Measurements from ENCODE around the gene MN1. TPM values are rescaled to one million over a fixed set of nuclear protein-coding genes. Genes with fewer than 3 reads are reported as not detected.

Gene MN1
- polyA plus RNA-seq, 3 donors, result 7.8 to 13.7 (median 9.8) TPM

DNA sequence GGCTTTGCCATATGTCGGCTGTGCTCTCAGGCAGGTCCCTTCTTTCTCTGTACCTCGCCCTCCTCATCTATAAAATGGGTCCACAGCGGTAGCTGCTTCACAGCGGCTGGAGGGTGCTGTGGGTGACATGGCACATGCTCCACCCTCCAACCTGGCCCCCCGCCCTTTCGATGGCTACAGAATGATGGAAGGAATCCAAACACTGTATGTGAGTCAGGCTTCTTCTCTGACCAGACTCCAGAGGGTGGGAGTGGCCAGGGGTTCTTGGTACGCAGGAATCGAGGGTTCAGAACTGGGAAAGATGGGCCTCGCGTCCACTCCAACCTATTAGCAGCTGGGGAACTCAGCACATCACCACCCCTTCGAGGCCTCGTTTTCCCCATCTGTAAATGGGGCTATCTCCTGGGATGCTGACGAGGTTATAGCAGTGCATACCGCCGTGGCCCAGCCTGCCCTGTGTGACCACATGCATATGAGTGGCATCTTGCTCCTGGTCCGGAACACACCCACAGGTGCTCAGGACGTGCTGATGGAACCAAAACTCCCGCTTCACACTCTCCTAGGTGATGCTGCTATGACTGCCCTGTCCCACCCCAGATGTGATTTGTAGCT, 26.4 kb downstream of the MN1 start:
- no peak for DNase-seq (ENCODE audit: extremely low read depth in 1 of 11, low read depth in 9 of 11, low spot score in 4 of 11)

DNA sequence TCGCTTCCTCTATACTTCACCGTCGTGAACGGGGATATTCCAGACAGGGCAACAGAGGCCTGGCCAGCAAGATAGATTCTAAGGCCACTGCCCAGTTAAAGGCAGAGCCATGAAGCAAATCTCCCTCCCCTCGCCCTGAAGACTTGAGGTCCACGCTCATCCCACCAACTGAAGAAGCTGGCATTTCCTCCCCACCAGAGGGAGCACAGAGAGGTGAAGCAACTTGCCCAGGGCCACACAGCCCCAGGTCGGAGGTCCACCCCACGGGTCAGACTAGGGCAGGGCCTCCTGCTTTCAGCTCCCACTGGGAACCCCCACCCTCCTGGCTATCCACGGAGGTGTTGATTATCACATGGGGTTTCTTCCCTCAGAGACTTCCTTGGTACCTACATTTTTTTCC, 27.4 kb downstream of the MN1 start:
- no peak for DNase-seq (ENCODE audit: extremely low read depth in 1 of 11, low read depth in 9 of 11, low spot score in 4 of 11)

DNA sequence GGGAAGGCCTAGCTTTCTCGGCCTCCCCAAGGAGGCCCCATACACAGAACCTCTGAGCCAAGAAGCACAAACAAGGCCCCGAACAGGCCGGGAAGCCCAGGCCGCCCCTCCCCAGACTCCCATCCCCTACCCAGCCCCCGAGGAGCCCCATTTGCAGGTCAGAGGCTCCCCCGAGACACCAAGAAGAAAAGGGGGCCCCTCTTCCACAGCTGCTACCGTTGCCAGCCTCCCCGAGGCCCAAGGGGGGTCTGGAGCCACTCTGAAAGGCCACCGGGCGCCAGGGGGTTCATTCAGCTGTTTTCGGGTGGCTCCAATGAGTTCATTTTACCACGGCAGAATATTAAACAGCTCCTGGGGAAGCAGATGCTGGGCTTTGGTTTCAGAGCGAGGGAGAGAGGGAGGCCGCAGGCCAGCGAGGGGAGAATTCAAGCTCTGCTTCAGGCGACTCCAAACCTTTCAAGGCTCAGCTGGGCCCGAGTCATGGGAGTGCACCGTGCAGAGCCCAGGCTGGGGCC, 28.5 kb downstream of the MN1 start:
- no peak for DNase-seq (ENCODE audit: extremely low read depth in 1 of 11, low read depth in 9 of 11, low spot score in 4 of 11)

DNA sequence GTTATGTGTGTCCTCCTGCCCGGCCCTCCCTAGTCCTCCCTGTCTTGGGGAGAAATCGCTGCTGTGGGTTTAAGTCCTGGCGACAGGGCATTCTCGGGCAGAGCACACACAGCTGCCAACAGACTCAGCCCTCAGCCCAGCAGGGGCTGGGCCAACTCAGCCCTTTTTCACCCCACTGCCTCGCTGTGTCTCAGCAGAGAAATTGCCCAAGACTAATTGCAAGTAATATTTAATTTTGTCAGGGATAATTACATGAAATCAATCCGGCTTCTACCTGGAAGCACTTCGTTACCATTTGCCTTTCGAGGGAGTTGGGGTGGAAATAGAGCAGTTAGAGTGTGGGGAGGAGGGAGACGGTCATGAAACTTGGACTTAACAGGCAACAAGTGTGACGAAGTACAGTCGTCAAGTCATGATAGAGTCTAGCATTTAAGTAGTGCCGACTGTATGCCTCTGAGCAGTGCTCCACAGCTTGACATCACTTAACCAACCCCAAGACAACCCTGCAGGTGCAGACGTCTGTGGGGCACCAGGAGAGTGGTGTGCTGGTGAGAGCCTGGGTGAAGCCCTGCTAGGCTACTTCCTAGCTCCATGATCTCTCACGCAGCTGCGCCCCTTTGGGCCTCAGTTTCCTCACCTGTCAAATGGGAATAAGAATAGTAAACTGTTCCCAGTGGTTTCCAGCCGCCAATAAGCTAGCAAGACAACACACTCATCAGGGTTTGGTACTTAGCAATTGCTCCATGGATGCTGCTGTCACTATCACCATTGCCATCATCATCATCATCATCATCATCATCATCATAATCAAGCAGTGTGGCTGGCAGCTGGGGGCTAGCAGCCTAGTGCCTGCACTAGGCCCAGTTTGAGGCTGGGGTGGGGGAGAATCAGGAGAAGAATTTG, 29.2 kb downstream of the MN1 start:
- no peak for DNase-seq (ENCODE audit: extremely low read depth in 1 of 11, low read depth in 9 of 11, low spot score in 4 of 11)

DNA sequence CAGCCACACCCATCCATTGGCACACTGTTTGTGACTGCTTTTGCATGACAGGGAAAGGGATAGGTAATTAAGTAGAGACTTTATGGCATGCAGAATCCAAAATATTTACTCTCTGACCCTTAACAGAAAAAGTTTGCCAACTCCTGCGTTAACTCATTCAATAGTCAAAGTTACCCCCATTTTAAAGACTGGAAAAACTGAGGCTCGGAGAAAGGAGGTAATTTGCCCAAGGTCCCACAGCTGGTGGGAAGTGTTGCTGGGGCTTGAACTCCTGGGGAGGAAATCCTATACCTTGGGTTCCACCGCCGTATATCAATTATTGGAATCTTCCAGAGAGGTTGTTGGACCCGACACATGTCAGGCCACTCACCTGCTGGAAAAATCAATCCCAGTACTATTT, 29.9 kb downstream of the MN1 start:
- no peak for DNase-seq (ENCODE audit: extremely low read depth in 1 of 11, low read depth in 9 of 11, low spot score in 4 of 11)

DNA sequence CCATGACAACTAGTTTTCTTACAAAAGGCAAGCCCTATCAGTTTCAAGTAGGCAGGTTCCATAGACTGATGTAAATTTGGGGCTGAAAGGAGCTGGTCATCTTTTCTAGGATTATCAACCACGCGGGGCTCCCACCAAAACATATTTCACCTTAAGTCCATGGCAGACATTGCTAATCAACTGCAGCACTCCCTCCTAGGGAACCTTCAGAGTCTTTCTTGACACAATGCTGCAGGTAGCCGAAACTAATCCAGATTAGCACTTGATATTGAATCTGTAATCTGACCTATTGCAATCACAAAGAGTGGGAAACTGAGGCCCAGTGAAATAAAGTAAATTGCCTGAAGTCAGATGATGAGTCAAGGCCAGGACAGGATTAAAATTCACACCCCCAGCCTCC, 32.5 kb downstream of the MN1 start:
- DNase-seq (ENCODE audit: extremely low read depth in 1 of 11, low read depth in 9 of 11, low spot score in 4 of 11), result no peak

DNA sequence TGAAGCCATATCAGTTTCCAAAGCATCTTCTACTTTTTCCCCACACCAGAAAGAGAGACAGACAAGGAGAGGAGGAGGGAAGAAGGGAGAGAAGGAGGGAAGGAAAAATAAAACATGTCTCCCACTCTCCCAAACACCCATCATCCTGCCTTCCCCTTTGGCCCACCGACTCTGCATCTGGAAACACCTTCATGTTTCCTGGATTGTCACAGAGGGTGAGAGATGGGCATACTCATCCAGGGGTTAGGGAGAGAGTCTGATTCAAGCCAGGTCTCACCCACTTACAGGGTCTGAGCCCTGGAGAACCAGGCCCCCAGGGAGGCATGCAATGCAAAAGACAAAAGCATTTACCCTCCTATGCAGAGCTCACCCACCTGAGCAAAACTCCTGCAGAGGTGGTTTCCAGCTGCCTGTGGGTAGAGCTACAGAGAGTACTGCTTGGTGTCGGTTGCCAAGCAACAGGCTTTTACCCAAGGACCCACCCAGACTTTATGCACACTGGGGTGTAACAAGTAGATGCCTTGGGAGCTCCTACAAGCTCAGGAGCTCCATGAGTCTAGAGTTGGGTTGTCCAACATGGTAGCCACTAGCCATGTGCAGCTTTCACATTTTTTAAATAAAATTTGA, 33.4 kb downstream of the MN1 start:
- DNase-seq (ENCODE audit: extremely low read depth in 1 of 11, low read depth in 9 of 11, low spot score in 4 of 11), result no peak

DNA sequence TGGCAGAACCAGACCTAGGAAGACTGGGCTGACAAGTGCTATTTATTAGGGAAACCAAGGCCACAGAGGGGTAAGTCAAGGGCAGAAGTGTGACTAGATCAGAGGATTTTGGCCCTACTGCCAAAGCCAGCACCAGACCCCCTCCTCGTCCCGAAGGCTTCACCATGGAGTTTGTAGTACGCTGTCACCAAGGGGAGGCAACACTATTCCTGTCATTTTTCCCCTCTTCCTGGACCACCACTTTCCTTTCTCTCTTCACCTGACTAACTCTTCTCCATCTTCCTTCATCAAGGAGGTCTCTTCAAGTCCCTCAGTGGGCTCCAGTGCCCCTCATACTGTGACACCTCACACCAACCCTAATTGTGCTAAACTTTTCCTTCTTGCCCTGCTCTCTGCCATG, 34.9 kb downstream of the MN1 start:
- no peak for DNase-seq (ENCODE audit: extremely low read depth in 1 of 11, low read depth in 9 of 11, low spot score in 4 of 11)

DNA sequence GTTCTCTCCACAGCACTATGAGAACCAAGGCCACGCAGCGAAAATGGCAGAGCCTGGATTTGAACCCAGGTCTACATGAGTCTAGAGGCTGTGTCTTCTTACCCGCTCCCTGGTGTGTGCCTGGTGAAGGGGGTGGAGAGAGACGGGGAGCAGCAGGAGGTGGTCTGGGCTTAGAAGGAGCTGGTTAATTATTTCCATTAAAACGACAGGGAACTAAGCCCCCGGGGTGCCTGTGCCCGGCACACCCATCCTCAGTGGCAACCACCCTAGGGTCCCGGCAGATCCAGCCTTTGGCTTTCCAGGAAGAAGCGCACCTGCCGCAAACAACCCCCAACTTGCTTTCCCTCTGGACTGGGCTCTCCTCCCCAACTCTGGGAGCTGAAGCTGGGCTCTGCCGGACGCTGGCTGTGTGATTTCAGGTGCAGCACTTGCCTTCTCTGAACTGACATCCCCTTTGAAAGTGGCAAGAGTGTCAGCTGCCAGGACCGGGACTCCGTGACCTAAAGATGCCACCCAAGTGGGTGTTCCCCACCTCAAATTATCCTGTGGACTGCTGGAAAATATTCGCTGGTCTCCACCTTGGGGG, 35.8 kb downstream of the MN1 start:
- no peak for DNase-seq (ENCODE audit: extremely low read depth in 1 of 11, low read depth in 9 of 11, low spot score in 4 of 11)

DNA sequence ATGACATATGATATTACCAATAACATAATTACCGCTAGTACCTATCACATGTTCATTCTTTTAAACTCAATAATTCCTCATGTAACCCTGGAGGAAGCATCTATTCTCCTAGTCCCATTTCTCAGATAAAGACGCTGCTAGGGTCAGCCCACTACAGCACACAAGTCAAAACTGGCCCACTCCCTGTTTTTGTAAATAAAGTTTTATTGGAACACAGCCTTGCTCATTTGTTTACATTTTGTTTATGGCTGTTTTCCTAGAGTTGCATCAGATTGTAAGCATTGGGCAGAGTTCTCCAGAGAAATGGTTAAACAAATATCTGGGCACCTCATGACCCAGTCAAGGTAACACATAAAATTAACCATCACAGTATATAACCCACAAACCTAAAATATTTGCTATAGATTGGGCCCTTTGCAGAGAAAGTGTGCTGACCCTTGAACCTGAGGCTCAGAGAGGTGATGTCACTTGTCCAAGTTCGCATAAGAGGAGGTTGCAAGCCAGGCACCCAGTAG, 36.8 kb downstream of the MN1 start:
- DNase-seq (ENCODE audit: extremely low read depth in 1 of 11, low read depth in 9 of 11, low spot score in 4 of 11), result no peak

DNA sequence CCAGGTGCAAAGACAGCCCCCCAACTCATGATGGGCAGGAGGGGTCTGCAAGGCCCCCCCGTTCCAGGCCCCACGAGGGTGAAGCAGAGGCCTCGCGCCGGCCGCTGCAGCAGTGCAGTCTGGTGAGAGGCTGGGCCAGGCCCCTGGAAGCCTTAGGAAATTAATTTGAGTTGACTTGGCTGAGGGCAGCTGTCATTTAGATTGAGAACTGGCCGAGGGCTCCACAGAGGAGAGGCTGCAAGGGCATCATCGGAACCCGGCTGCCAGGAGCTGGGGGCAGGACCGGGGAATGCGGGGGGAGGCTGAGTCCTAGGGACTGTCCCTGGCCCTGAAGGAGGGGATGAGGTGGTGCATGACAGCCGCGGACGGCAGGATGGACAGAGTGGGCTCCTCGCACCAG, 39.9 kb downstream of the MN1 start:
- no peak for DNase-seq (ENCODE audit: extremely low read depth in 1 of 11, low read depth in 9 of 11, low spot score in 4 of 11)

DNA sequence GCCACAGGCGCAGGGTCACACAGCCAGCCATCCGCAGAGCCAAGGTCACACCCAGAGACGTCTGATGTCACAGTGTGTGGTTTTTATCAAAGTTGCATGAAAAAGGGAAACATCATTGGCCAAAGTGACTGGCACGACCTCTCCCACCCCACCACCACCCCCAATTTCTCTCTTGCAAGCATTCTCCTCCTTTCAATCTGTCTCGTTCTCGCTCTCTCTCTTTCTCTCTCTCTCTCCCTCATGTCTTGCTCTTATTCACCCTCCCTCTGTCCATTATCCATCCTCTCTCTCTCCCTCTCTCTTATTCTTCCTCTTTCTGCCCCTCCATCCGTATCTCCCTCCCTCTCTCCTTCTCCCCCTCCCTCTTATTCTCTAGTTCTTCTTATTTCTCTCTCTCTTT, 40.6 kb downstream of the MN1 start:
- no peak for DNase-seq (ENCODE audit: extremely low read depth in 1 of 11, low read depth in 9 of 11, low spot score in 4 of 11)

DNA sequence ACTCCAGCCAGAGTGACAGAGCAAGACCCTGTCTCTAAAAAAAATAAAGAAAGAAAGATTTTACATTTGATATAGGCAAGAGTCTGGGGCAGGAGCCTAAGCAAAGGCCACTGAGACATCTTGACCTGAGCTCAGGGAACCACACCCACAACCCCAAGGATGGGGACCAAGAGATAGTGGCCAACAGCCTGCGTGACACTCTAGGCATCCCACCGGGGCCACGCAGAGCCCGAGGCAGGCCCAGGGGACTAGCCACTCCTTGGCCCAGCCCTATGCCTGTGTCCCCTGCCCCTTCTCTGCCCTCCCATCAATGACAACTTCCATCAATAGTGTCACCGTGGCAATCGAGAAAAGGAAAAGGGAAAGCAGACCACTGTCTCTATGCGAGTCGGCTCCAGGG, 41.1 kb downstream of the MN1 start:
- DNase-seq (ENCODE audit: extremely low read depth in 1 of 11, low read depth in 9 of 11, low spot score in 4 of 11), result no peak

DNA sequence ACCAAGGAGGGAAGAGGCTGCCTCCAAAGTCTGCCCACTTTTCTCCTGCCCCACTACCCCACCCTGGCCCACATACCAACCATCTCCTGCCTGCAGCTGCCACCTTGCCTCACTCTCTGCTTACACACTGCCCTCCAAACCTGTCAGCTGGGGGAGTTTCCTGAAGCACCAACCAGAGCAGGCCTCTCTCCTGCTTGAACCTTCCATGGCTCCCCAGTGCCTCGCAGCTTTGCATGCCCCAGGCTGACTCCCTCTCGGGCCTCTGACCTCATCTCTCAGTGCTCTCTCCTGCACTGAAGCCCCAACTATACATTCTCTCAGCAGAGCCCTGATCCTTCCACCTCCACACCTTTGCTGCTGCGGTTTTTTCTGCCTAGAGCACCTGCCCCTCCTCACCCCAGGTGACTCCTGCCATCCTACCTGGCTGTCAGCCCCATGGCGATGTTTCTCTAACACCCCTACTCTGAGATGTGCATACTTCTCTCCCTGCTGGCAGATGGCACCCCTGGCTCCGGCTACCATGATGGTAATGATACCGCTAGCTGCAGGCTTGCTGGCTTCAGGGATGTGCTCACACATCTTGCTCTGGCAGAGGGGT, 43.5 kb downstream of the MN1 start:
- no peak for DNase-seq (ENCODE audit: extremely low read depth in 1 of 11, low read depth in 9 of 11, low spot score in 4 of 11)

DNA sequence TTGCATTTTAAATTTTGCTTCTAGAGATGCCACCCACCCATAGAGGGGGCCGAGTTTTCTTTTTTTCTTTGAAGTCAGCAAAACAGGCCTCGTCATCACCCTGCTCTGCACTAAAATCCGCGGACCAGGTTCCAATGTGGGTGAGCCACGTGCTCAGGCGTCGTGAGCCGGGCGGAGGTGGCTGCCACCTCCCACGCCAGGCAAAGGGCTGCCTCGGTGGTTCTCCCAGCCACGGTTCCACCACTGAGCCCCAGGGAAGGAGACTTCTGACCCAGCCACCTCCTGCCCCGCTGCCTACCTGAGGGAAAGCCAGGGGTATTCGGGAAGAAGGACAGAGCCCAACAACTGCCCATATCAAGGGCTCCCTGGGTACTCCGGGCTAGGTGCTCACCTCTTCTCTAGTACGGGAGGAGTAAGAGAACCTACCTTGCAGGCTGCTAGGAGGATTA, 45.3 kb downstream of the MN1 start:
- no peak for DNase-seq (ENCODE audit: extremely low read depth in 1 of 11, low read depth in 9 of 11, low spot score in 4 of 11)

DNA sequence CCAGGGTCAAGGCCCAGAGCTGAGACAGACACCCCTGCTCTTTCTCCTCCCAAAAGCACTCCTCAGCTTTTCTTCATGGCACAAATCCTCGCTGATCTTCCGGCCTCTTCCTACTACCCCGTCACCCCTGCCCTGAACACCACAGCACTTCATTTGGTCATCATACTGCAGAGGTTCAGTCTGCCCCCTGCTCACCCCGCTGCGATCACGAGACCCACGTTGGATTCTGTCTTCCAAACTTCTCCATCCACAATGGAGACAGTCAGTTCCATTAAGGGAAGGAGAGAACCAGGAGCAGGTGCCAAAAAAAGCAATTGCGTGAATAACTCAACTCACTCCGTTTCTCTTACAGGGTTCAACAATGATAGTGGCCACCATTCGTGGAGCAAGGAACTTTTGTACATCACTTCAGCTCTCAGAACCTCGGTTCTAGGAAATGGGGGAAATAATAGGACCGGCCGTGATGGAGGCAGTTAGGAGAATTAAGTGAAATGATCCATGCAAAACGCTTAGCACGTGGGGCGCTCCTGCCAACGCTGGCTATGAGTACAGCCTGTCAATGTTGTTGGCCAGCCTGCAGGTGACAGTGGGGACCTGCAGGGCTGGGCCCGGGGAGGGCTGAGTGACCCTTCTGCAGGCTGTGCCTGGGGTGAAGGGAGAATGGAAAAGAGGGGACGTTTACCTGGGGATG, 45.9 kb downstream of the MN1 start:
- no peak for DNase-seq (ENCODE audit: extremely low read depth in 1 of 11, low read depth in 9 of 11, low spot score in 4 of 11)

DNA sequence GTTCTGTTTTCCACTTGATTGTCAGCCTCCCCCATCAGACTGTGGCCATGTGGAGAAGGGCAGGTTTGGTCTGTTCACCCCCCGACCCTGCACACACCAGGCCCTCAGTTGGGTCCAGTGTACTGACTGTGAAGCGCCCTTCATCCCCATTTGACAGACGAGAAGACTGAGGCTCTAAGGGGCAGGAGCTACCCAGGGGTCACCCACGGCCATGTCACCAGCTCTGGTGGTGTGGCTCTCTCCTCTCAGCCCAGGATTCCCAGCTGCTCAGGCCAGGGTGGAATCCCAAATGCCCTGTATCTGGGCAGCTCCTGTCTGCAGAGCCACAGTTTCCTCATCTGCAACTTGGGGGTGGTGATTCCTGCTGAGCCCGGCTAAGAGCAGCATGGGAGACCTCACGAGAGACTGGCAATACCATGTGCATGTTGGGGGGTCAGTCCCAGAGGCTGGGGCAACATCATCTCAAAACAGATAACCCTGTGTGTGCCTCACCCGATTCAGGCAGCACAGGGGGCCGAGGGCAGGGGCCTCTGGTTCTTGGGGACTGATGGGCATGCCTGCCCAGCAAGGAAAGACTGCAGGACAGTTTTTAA, 46.6 kb downstream of the MN1 start:
- no peak for DNase-seq (ENCODE audit: extremely low read depth in 1 of 11, low read depth in 9 of 11, low spot score in 4 of 11)

DNA sequence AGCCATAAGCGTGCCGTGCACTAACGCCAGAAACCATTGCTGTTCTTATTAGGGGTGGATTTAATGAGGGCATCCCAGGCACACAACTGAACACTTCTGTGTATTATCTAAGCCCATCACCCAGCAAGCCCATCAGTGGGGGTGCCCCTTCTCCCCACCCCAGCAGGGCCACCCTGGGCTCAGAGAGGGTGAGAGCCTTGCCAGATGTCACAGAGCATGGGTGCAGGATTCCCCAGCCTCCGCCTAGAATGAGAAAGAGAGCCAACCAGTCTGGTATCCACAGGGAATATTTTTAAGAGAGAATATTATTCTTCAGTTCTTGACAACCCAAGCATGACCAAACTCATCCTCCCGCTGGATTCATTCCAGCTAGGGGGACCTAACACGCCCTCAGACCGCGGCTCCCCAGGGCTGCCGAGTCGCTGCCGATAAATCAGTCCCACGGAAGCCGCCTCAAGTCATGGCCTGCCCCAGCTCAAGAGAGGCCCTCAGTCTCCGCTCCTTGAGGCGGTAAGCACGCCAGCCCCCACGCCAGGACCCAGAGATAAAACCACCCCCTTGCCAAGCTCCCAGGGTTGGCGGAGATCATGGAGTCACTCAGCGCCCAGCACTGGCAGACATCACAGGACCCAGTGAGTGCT, 47.2 kb downstream of the MN1 start:
- peak in 1 of 11 donors; percentile 33 for DNase-seq (ENCODE audit: extremely low read depth in 1 of 11, low read depth in 9 of 11, low spot score in 4 of 11)

Data from renal cortex interstitium (tissue), 11 donors.